NCI-H2029 (cell line): Measurements from ENCODE around the gene CCDC169.
"Not testable (repeated sequence)": the region's sequence is repeated elsewhere in the genome, so short reads cannot be mapped to it uniquely, and the experiment has no call there.

Source experiments
- DNase-seq: peaks from one replicate; lab custom pipeline; 2025; lab: John Stamatoyannopoulos, UW

Gene CCDC169

GRCh38 chr13:36297366-36298338 lies at the start of gene CCDC169:
TSS of gene CCDC169 (minus strand) at chr13:36297814. CDS start at chr13:36297719, 95 bp downstream.
- no peak for DNase-seq

- DNase-seq: peak; percentile 49
Observed at GRCh38 chr13:36346222-36347083, 48.8 kb upstream of the CCDC169 start, which contains the start of gene SPART. TSS of gene SPART (minus strand) at chr13:36346394. CDS start at chr13:36335830, 10,564 bp downstream.

- no peak for DNase-seq
Observed at GRCh38 chr13:36345438-36346221, 48.0 kb upstream of the CCDC169 start.

- no peak for DNase-seq
Observed at GRCh38 chr13:36344886-36345437, 47.3 kb upstream of the CCDC169 start.

- DNase-seq: no peak
Observed at GRCh38 chr13:36344173-36344572, 46.6 kb upstream of the CCDC169 start.

GRCh38 chr13:36343766-36344165 lies 46.2 kb upstream of the CCDC169 start:
- no peak for DNase-seq

GRCh38 chr13:36342715-36343114 lies 45.1 kb upstream of the CCDC169 start:
- DNase-seq: no peak

- no peak for DNase-seq
Observed at GRCh38 chr13:36341718-36342117, 44.1 kb upstream of the CCDC169 start.

GRCh38 chr13:36339600-36340155 lies 42.1 kb upstream of the CCDC169 start:
- no peak for DNase-seq

GRCh38 chr13:36337938-36338641 lies 40.5 kb upstream of the CCDC169 start:
- DNase-seq: no peak

- no peak for DNase-seq
Observed at GRCh38 chr13:36332986-36333385, 35.4 kb upstream of the CCDC169 start.

GRCh38 chr13:36332255-36332654 lies 34.6 kb upstream of the CCDC169 start:
- DNase-seq: not testable (repeated sequence)

GRCh38 chr13:36331280-36331679 lies 33.7 kb upstream of the CCDC169 start:
- no peak for DNase-seq

GRCh38 chr13:36329361-36329760 lies 31.7 kb upstream of the CCDC169 start:
- DNase-seq: no peak

GRCh38 chr13:36328821-36329220 lies 31.2 kb upstream of the CCDC169 start:
- no peak for DNase-seq

GRCh38 chr13:36325912-36326311 lies 28.3 kb upstream of the CCDC169 start:
- DNase-seq: no peak

GRCh38 chr13:36324881-36325280 lies 27.3 kb upstream of the CCDC169 start:
- DNase-seq: not testable (repeated sequence)

- no peak for DNase-seq
Observed at GRCh38 chr13:36323951-36324566, 26.4 kb upstream of the CCDC169 start.

GRCh38 chr13:36323408-36323807 lies 25.8 kb upstream of the CCDC169 start:
- no peak for DNase-seq

GRCh38 chr13:36319793-36320192 lies 22.2 kb upstream of the CCDC169 start:
- not testable (repeated sequence) for DNase-seq
